Measurements from ENCODE around the gene WT1.

Gene WT1

GRCh38 chr11:32466279-32466915 lies 31.1 kb upstream of the WT1 start:
- H3K4me3 ChIP-seq (ENCODE audit: low read length), result no peak overlapping the region
- TF ChIP-seq CTCF (conservative IDR thresholded peaks at IDR 0.05; ENCODE audit: low read length), result no peak
- no peak for DNase-seq (ENCODE audit: low read depth)

GRCh38 chr11:32464078-32464477 lies 28.7 kb upstream of the WT1 start:
- no peak for DNase-seq (ENCODE audit: low read depth)
- no peak overlapping the region for H3K4me3 ChIP-seq (ENCODE audit: low read length)
- TF ChIP-seq CTCF (conservative IDR thresholded peaks at IDR 0.05; ENCODE audit: low read length), result no peak

GRCh38 chr11:32462011-32462690 lies 26.8 kb upstream of the WT1 start:
- H3K4me3 ChIP-seq (ENCODE audit: low read length), result no peak overlapping the region
- TF ChIP-seq CTCF (conservative IDR thresholded peaks at IDR 0.05; ENCODE audit: low read length), result no peak
- DNase-seq (ENCODE audit: low read depth), result no peak

GRCh38 chr11:32456864-32457263 lies 21.5 kb upstream of the WT1 start:
- H3K4me3 ChIP-seq (ENCODE audit: low read length), result no peak overlapping the region
- TF ChIP-seq CTCF (conservative IDR thresholded peaks at IDR 0.05; ENCODE audit: low read length), result no peak
- DNase-seq (ENCODE audit: low read depth), result no peak

GRCh38 chr11:32454993-32455392 lies 19.7 kb upstream of the WT1 start:
- DNase-seq (ENCODE audit: low read depth), result no peak
- TF ChIP-seq CTCF (conservative IDR thresholded peaks at IDR 0.05; ENCODE audit: low read length), result no peak
- no peak overlapping the region for H3K4me3 ChIP-seq (ENCODE audit: low read length)

- H3K4me3 ChIP-seq (ENCODE audit: low read length), result no peak overlapping the region
- no peak for DNase-seq (ENCODE audit: low read depth)
- no peak for TF ChIP-seq CTCF (conservative IDR thresholded peaks at IDR 0.05; ENCODE audit: low read length)
Observed at GRCh38 chr11:32451808-32452207, 16.5 kb upstream of the WT1 start.

- H3K4me3 ChIP-seq (ENCODE audit: low read length), result no peak overlapping the region
- no peak for TF ChIP-seq CTCF (conservative IDR thresholded peaks at IDR 0.05; ENCODE audit: low read length)
- DNase-seq (ENCODE audit: low read depth), result no peak
Observed at GRCh38 chr11:32450372-32450771, 15.0 kb upstream of the WT1 start.
